OCI-LY1 (cell line): Measurements from ENCODE around the gene DOCK1.

ENCODE experiments used
- CTCF ChIP-seq: fragments of 200-600 bp; sonication (generic), shearing (Covaris generic); IDR thresholded peaks from 2 replicates; pipeline ENCODE4 v1.5.1; 2017; ENCODE audit warnings: mild to moderate bottlenecking, antibody characterized with exemption, low read length, moderate library complexity, mixed read lengths
- EZH2 ChIP-seq: fragments of 200-600 bp; sonication (generic), shearing (Covaris generic); IDR thresholded peaks from 2 replicates; pipeline ENCODE4 v1.8.0; 2017; ENCODE audit warnings: borderline replicate concordance, mixed run types, mild to moderate bottlenecking, antibody characterized with exemption, low read length, moderate library complexity, mixed read lengths

- no peak for TF ChIP-seq CTCF
- TF ChIP-seq EZH2: no peak
Measured at GRCh38 chr10:126926568-126926967, 21.3 kb downstream of the DOCK1 start.
